Lower leg skin (tissue), 3 donors: ENCODE data around the gene S100P.

Experiments used
- CTCF ChIP-seq, 3 donors: fragments of 450-650 bp; IDR thresholded peaks; one replicate each; pipeline ENCODE4 v1.5.1; 2016; ENCODE audit warnings: antibody characterized with exemption in 3 of 3, mild to moderate bottlenecking in 3 of 3, moderate library complexity in 2 of 3
- POLR2A ChIP-seq, 2 donors: fragments of 450-650 bp; IDR thresholded peaks; one replicate each; pipeline ENCODE4 v1.6.1; 2016 to 2017; ENCODE audit warnings: antibody characterized with exemption in 2 of 2, mild to moderate bottlenecking in 1 of 2, moderate library complexity in 1 of 2

- TF ChIP-seq CTCF (IDR thresholded peaks at IDR 0.05), result no peak
- no peak for TF ChIP-seq POLR2A (IDR thresholded peaks at IDR 0.05)
Observed at GRCh38 chr4:6694177-6694901, 661 bp downstream of the S100P start.
